ENCODE results near the gene KDM6A.

DNA sequence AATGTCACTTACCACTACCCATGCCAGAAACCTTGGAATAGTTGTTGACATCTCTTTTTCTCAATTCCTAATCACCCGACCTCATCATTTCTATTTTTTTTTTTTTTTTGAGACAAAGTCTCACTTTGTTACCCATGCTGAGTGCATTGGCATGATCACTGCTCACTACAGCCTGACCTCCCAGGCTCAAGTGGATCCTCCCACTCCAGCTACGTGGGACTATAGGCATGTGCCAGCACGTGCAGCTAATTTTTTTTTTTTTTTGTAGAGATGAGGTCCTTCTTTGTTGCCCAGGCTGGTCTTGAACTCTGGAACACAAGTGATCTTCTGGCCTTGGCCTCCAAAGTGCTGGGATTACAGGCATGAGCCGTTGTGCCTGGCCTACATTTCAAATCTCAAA is 12.0 kb downstream of the KDM6A start:
- TF ChIP-seq, protein P1, sequence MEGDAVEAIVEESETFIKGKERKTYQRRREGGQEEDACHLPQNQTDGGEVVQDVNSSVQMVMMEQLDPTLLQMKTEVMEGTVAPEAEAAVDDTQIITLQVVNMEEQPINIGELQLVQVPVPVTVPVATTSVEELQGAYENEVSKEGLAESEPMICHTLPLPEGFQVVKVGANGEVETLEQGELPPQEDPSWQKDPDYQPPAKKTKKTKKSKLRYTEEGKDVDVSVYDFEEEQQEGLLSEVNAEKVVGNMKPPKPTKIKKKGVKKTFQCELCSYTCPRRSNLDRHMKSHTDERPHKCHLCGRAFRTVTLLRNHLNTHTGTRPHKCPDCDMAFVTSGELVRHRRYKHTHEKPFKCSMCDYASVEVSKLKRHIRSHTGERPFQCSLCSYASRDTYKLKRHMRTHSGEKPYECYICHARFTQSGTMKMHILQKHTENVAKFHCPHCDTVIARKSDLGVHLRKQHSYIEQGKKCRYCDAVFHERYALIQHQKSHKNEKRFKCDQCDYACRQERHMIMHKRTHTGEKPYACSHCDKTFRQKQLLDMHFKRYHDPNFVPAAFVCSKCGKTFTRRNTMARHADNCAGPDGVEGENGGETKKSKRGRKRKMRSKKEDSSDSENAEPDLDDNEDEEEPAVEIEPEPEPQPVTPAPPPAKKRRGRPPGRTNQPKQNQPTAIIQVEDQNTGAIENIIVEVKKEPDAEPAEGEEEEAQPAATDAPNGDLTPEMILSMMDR (IDR thresholded peaks at IDR 0.05), result no peak
- TF ChIP-seq POLR2AphosphoS5 (IDR thresholded peaks at IDR 0.05), result no peak
- no peak for TF ChIP-seq POLR2A (IDR thresholded peaks at IDR 0.05)

All from transverse colon (tissue), 4 donors.